GM18517 (cell line): Measurements from ENCODE around the gene KCNA3.

Experiments used
- ATAC-seq: cut with Tn5 transposase; IDR thresholded peaks from one replicate; pipeline ENCODE4 v1.9.1; 2021; ENCODE audit warnings: mild to moderate bottlenecking, moderate library complexity; ENCODE audit not compliant: unreplicated experiment

Gene KCNA3

DNA sequence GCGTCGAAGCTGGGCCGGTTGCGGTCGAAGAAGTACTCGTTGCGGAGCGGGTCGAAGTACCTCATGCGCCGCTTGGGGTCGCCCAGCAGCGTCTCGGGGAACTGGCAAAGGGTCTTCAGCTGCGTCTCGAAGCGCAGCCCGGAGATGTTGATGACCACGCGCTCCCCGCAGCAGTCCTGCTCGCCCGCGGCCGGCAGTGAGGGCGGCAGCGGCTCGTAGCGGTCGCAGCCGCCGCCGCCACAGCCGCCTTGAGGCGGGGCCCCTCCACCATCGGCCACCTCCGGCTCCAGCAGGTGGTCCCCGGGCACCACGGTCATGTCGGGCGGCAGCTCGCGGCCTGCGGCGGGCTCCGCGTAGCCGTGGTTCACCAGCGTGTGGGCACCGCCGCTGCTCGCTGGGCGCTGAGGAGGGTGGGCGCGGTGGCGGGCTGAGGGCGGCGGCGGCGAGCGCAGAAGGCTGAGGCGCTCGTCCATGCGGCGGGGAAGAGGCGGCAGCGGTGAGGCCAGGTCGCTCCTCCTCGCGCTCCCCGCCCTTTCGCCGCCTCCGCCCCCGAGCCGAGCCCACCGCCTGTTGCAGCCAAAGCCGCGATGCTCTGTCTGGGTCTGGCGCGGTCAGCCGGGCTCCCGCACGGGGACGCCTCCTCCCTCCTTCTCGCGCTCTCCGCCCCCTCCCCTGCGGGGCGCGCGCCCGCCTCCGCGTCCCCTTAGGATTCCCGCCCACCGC, at the start of gene KCNA3:
Gene KCNA3 (minus strand): TSS at position 604 of the 723 bp plus-strand sequence. CDS start 131 bp downstream, at position 473.
- ATAC-seq = no peak

DNA sequence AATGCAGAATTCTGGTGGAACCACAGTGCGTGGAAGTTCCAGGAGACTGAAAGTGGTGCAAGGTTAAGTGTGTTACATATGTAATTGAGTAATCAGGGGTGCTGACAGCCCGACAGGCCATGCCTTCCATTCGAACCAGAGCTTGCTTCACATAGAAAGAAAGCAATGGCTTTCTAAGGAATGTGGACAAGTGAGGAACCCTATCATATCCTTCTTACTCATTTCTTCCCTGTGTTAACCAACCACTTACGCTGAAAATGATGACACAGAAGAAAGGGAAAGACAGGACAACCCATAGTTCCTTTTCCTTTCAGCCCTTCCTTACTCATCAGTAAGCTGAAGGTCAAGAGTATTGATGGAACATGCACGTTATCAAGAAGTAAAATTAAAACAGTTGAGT, 48.1 kb upstream of the KCNA3 start:
- ATAC-seq = no peak

GRCh38 chr1:110719908-110720307, 45.2 kb upstream of the KCNA3 start:
- no peak for ATAC-seq

DNA sequence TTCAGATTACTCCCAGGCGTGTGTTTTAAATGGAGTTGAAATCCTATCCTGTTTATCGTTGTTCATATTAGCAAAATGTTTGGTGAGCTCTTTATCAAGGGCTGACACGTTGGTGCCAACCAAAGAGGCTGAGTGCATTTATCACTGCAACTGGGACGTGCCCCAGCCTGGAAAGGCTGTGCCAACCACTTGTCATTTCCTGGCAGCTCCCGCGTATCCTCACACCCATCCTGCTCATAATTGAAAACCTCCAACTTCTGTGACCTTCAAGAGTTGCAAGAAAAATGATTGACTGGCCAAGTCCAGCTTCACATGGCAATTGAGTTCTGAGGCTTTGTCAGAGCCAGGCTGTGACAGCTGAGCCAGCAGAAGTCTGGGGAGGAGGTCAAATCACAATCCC, 43.7 kb upstream of the KCNA3 start:
- no peak for ATAC-seq

- ATAC-seq = no peak
These were observed 42.4 kb upstream of the KCNA3 start for GRCh38 chr1:110717179-110717578.

- ATAC-seq = no peak
These were observed 39.7 kb upstream of the KCNA3 start for GRCh38 chr1:110714374-110714995.

- ATAC-seq = no peak
These were observed 38.5 kb upstream of the KCNA3 start for GRCh38 chr1:110713221-110713620.

GRCh38 chr1:110710314-110710713, 35.6 kb upstream of the KCNA3 start:
- no peak for ATAC-seq

GRCh38 chr1:110708974-110709440, 34.3 kb upstream of the KCNA3 start:
- no peak for ATAC-seq

DNA sequence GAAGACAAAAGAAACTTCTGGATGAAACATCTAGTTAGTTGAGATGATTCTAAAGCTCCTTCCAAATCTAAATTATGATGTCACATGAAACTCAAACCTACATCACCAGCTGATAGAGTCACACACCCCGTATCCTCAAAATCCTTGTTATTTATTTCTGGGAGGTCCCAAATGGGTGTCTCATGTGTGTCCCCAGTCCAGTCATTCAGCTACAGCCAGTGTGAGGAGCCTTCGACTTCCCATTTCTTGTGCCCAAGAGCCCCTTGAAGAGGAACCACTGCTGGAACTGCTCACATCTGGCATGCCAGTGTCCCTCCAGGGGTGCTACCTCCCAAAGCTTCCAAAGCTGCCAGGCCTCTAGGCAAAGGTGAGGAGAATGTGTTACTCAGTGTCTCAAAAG, 32.5 kb upstream of the KCNA3 start:
- no peak for ATAC-seq

GRCh38 chr1:110706621-110707020, 31.9 kb upstream of the KCNA3 start:
- no peak for ATAC-seq

- no peak for ATAC-seq
These were observed 27.5 kb upstream of the KCNA3 start for GRCh38 chr1:110702260-110702659.

DNA sequence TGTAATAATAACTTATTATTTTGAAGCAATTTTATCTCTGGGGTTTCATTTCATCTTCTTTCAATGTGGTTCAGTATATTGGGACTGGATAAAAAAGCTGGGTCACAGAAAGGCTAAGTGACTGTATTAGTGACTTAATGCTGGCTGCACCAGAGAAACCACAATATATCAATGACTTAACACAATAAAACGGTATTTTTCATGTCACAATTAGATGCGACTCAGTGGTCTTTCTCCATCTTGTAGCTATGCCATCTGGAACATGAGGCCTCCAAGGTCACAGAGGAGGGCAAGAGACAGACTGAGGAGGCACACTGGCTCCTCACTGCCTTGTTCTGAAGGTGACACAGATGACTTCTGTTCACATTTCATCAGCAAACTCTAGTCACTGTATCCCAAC, 26.0 kb upstream of the KCNA3 start:
- no peak for ATAC-seq

- no peak for ATAC-seq
These were observed 22.9 kb upstream of the KCNA3 start for GRCh38 chr1:110697606-110698005.

- ATAC-seq = no peak
These were observed 22.1 kb upstream of the KCNA3 start for GRCh38 chr1:110696818-110697217.

DNA sequence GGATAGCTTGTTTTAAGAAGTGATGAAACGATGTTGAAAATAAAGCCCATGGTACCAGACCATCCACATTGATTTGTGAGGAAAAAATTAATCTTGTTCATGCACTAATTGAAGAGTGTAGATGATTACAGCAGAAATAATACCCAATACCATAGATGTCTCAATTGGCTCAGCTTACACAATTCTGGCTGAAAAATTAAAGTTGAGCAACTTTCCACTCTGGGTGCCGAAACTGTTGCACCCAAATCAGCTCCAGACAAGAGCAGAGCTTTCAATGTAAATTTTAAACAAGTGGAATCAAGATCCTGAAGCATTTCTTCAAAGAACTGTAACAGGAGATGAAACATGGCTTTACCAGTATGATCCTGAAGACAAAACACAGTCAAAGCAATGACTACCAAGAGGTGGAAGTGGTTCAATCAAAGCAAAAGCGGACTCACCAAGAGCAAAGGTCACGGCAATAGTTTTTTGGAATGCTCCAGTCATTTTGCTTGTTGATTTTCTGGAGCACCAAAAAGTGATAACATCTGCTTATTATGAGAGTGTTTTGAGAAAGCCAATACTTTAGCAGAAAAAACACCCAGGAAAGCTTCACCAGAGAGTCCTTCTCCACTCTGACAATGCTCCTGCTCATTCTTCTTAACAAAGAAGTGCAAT, 16.1 kb upstream of the KCNA3 start:
- no peak for ATAC-seq

DNA sequence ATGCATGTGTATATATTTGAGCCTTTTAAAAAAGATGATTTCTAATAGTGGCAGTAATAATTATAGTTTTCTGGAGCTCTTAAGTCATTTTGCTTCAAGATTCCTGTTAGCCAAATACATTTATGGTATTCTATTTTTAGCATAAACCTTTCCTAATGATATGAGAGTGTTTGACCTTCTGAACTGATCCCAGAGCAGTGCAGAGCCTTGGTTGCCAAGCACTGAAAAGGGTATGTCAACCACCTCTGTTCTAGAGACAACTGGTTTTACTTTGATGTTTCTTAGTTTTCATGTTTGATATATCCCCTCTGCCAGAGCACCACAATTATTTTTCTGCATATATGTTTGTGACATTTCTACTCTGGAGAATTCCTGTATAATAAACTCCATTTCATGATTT, 15.1 kb upstream of the KCNA3 start:
- no peak for ATAC-seq

- no peak for ATAC-seq
These were observed 13.8 kb upstream of the KCNA3 start for GRCh38 chr1:110688514-110688913.

- no peak for ATAC-seq
These were observed 12.5 kb upstream of the KCNA3 start for GRCh38 chr1:110687250-110687649.

- ATAC-seq = no peak
These were observed 11.4 kb upstream of the KCNA3 start for GRCh38 chr1:110686188-110686587.

GRCh38 chr1:110684491-110684890, 9.8 kb upstream of the KCNA3 start:
- ATAC-seq = no peak

GRCh38 chr1:110682898-110683297, 8.2 kb upstream of the KCNA3 start:
- ATAC-seq = no peak
